Right lobe of liver (tissue), 4 donors: Measurements from ENCODE around the gene SLC7A14.

Experiments used
- POLR2A ChIP-seq: fragments of 450-650 bp; IDR thresholded peaks from one replicate; pipeline ENCODE4 v1.6.1; 2017; ENCODE audit warnings: antibody characterized with exemption, mild to moderate bottlenecking
- TF ChIP-seq, protein P1 (sequence below), 4 donors: fragments of 200-600 bp in 3 of 4; fragments of 450-650 bp in 1 of 4; IDR thresholded peaks; one replicate each; pipeline versions ENCODE4 v1.5.1 to v1.8.0; 2016 to 2022; ENCODE audit warnings: antibody characterized with exemption in 4 of 4, mild to moderate bottlenecking in 2 of 4
- donor health status: DM: no; HTN: no; CAD: no.
- donor health status: DM: no; HTN: no; CAD: no.
- donor health status: DM: no; HTN: yes; CAD: no.

DNA sequence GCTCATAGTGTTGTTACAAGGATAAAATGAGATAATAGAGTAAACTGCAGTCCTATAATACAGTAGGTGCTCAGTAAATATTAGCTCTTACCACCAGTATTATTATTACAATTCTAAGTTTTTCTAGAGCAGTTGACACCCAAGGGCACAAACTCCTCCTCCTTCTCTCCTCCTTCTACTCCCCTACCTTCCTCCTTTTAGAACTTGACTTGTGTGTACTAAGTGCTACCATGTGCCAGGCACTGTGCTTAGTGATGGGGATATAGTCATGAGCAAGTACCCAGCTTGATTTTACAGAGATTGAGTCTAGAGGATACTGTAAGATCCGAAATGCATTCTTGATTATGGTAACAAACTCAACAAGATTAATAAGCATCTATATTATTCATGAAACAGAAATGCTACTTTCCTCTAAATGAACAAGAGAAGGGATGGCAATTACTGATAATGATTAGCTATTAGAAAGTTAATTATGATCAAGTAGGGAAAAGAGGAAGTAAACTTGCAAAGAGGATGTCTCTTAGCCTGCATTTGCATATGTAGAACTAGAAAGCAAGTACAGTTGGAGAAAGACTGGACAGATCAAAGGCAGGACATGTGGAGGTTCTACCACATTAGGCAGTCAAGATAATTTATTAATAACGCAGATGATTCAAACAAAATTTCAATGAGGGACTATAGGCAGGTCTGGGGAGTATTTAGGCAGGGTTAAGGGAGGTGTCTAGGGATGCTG lies 94.9 kb downstream of the SLC7A14 start:
- TF ChIP-seq, protein P1, sequence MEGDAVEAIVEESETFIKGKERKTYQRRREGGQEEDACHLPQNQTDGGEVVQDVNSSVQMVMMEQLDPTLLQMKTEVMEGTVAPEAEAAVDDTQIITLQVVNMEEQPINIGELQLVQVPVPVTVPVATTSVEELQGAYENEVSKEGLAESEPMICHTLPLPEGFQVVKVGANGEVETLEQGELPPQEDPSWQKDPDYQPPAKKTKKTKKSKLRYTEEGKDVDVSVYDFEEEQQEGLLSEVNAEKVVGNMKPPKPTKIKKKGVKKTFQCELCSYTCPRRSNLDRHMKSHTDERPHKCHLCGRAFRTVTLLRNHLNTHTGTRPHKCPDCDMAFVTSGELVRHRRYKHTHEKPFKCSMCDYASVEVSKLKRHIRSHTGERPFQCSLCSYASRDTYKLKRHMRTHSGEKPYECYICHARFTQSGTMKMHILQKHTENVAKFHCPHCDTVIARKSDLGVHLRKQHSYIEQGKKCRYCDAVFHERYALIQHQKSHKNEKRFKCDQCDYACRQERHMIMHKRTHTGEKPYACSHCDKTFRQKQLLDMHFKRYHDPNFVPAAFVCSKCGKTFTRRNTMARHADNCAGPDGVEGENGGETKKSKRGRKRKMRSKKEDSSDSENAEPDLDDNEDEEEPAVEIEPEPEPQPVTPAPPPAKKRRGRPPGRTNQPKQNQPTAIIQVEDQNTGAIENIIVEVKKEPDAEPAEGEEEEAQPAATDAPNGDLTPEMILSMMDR (IDR thresholded peaks at IDR 0.05) = no peak
- TF ChIP-seq POLR2A = no peak
